K562 (cell line): ENCODE data around the gene OVOL3. TPM values are rescaled to one million over a fixed set of nuclear protein-coding genes. Genes with fewer than 3 reads are reported as not detected.
A peak's percentile ranks its signal among the peaks of the same experiment; 100 is the strongest.

Experiments used
- ATAC-seq: fragments of 200-7000 bp; cut with Tn5 transposase; 3 replicates; pipeline ENCODE4 v1.9.1; 2020; ENCODE audit warnings: moderate library complexity
- BruUV-seq: library from RNA; stranded (reverse); fragments of 400-500 nt; replicated peaks from 2 replicates; lab custom pipeline; 2021; lab: Mats Ljungman, UMichigan
- CTCF ChIA-PET: fragments of 300-600 bp; formaldehyde crosslinking; extraction: SDS; loops from one replicate; lab custom pipeline; 2021; ENCODE audit warnings: low intra/inter-chr PET ratio; lab: Yijun Ruan, JAX
- POLR2A ChIA-PET: fragments of 300-600, 350-650 bp; sonication (Branson Sonifier 250); formaldehyde crosslinking; extraction: SDS; loops from one replicate; lab custom pipeline; 2021; ENCODE audit warnings: antibody characterized with exemption, inconsistent platforms; lab: Yijun Ruan, JAX
- DNase-seq, 4 experiments: peaks; one replicate each; pipeline versions ENCODE4 v3.0.0 to v3.0.0-alpha.2; 2011 to 2018; ENCODE audit warnings: low spot score in 3 of 4, mixed read lengths in 3 of 4; ENCODE audit errors: extremely low read depth in 1 of 4
- FAIRE-seq: peaks from 2 replicates; lab custom pipeline; 2011; peaks lifted over from hg19 to GRCh38; lab: Jason Lieb, UNC
- H2AFZ ChIP-seq: 2 replicates; pipeline ENCODE4 v1.6.0; 2011; ENCODE audit warnings: low read depth, low read length, control low read depth, inconsistent platforms
- H3K27ac ChIP-seq: fragments of 200-600 bp; 3 replicates; pipeline ENCODE4 v1.8.0; 2011; ENCODE audit warnings: low read depth, mild to moderate bottlenecking, control low read depth, inconsistent platforms, low read length, moderate library complexity, mixed read lengths; ENCODE audit errors: extremely low read depth
- H3K27me3 ChIP-seq, 2 experiments: fragments of 300-600 bp in 1 of 2; 2 replicates in 1 of 2; 3 replicates in 1 of 2; pipeline versions ENCODE4 v1.6.0 to v1.8.0; 2011; ENCODE audit warnings: inconsistent platforms in 2 of 2, low read length in 2 of 2, mild to moderate bottlenecking in 1 of 2, mixed read lengths in 1 of 2, moderate library complexity in 1 of 2; ENCODE audit not compliant: control insufficient read depth in 2 of 2, insufficient read depth in 2 of 2
- H3K36me3 ChIP-seq: fragments of 300-600 bp; 3 replicates; pipeline ENCODE4 v1.8.0; 2011; ENCODE audit warnings: mild to moderate bottlenecking, low read length, inconsistent platforms; ENCODE audit not compliant: control insufficient read depth, insufficient read depth
- H3K4me1 ChIP-seq, 2 experiments: fragments of 200-600 bp in 1 of 2; replicated peaks in 1 of 2; 2 replicates in 1 of 2; 3 replicates in 1 of 2; pipeline versions ENCODE4 v1.5.1 to v1.8.0; 2011; ENCODE audit warnings: inconsistent platforms in 2 of 2, low read length in 2 of 2, mild to moderate bottlenecking in 1 of 2, mixed read lengths in 1 of 2, moderate library complexity in 1 of 2; ENCODE audit not compliant: control insufficient read depth in 2 of 2, insufficient read depth in 2 of 2
- H3K4me2 ChIP-seq: 2 replicates; pipeline ENCODE4 v1.6.1; 2011; ENCODE audit warnings: low read length, control low read depth, inconsistent platforms, mixed read lengths; ENCODE audit not compliant: insufficient read depth
- H3K4me3 ChIP-seq: fragments of 200-600 bp; sonication (generic), shearing (Covaris generic); 2 replicates; pipeline ENCODE4 v1.5.1; 2016; ENCODE audit warnings: control low read depth, inconsistent platforms
- H3K79me2 ChIP-seq: fragments of 200-600 bp; 3 replicates; pipeline ENCODE4 v1.8.0; 2011; ENCODE audit warnings: low read length, inconsistent platforms; ENCODE audit not compliant: control insufficient read depth, insufficient read depth
- H3K9ac ChIP-seq, 2 experiments: 2 replicates each; pipeline versions ENCODE4 v1.6.0 to v1.6.1; 2011; ENCODE audit warnings: low read depth in 2 of 2, low read length in 2 of 2, control low read depth in 1 of 2, inconsistent platforms in 1 of 2, mild to moderate bottlenecking in 1 of 2, mixed read lengths in 1 of 2; ENCODE audit not compliant: insufficient read depth in 1 of 2
- H3K9me1 ChIP-seq: one replicate; pipeline ENCODE4 v1.6.0; 2011; ENCODE audit warnings: inconsistent platforms, mild to moderate bottlenecking, low read length, moderate library complexity; ENCODE audit not compliant: control insufficient read depth, insufficient read depth
- H3K9me3 ChIP-seq: replicated peaks from 2 replicates; pipeline ENCODE4 v1.5.1; 2011; ENCODE audit warnings: low read depth, low read length, inconsistent platforms; ENCODE audit not compliant: control insufficient read depth, insufficient read depth
- H4K20me1 ChIP-seq: replicated peaks from 2 replicates; pipeline ENCODE4 v1.6.1; 2011; ENCODE audit warnings: low read length, inconsistent platforms, mixed read lengths; ENCODE audit not compliant: control insufficient read depth, insufficient read depth
- HMG20B ChIP-seq: fragments of 250-450 bp; sonication (Bioruptor Pico); IDR thresholded peaks from 2 replicates; pipeline ENCODE4 v1.5.0; 2021; ENCODE audit warnings: mild to moderate bottlenecking
- MAZ ChIP-seq, 2 experiments: fragments of 450-650 bp in 1 of 2; sonication (generic) in 1 of 2; formaldehyde crosslinking; IDR thresholded peaks in 1 of 2; conservative IDR thresholded peaks in 1 of 2; 2 replicates each; pipeline versions ENCODE4 v1.4.0 to v1.5.0; 2020; ENCODE audit warnings: mild to moderate bottlenecking in 1 of 2, missing genetic modification reagents in 1 of 2
- MIER1 ChIP-seq: fragments of 450-650 bp; IDR thresholded peaks from 2 replicates; pipeline ENCODE4 v1.6.1; 2016; ENCODE audit warnings: antibody characterized with exemption, mild to moderate bottlenecking, low read depth
- POLR2AphosphoS5 ChIP-seq: IDR thresholded peaks from 2 replicates; pipeline ENCODE4 v1.6.1; 2011; ENCODE audit warnings: mild to moderate bottlenecking, low read depth, low read length, moderate library complexity; ENCODE audit not compliant: control insufficient read depth, insufficient read depth
- POLR2G ChIP-seq: fragments of 200-400 bp; formaldehyde crosslinking; IDR thresholded peaks from 2 replicates; pipeline ENCODE4 v1.6.1; 2017; ENCODE audit warnings: low read depth, mild to moderate bottlenecking, antibody characterized with exemption, low read length, moderate library complexity
- YY1 ChIP-seq, 3 experiments: IDR thresholded peaks; 2 replicates each; pipeline ENCODE4 v1.6.1; 2011; ENCODE audit warnings: low read length in 2 of 3, mild to moderate bottlenecking in 2 of 3, moderate library complexity in 2 of 3, borderline replicate concordance in 1 of 3, control low read depth in 1 of 3, low read depth in 1 of 3; ENCODE audit not compliant: insufficient read depth in 3 of 3, insufficient replicate concordance in 2 of 3, control insufficient read depth in 1 of 3, insufficient read length in 1 of 3; ENCODE audit errors: extremely low read depth in 1 of 3
- WGBS: fragments of 100-300 bp; shearing (Covaris generic); methylation state at CpG from one replicate; pipeline ENCODE4 v1.1.6; 2016; ENCODE audit warnings: low coverage, mixed read lengths; ENCODE audit not compliant: insufficient coverage; ENCODE audit errors: missing lambda C conversion rate; 5-methylcytosine and 5-hydroxymethylcytosine counted together
- in situ Hi-C: fragments of 300-500 bp; cut with MboI; formaldehyde crosslinking; loops from 4 replicates; pipeline ENCODE4 v1.15.0; 2018; ENCODE audit warnings: inconsistent platforms, mixed read lengths
- intact Hi-C: fragments of 100-400 bp; cut with micrococcal nuclease; formaldehyde crosslinking; loops from 2 replicates; pipeline ENCODE4 v1.14.2; 2022
- polyA plus RNA-seq, 8 experiments: library from polyadenylated mRNA; depleted of rRNA in 4 of 8; stranded (reverse) in 5 of 8; unstranded in 3 of 8; fragments of >200 nt; fragmentation: Nextera tagmentation in 2 of 8; fragmentation: Illumina TruSeq in 1 of 8; extraction: Ambion mirVana in 2 of 8; extraction: Trizol in 1 of 8; gene quantifications; 2 replicates each; pipeline versions ENCODE4 v1.2.1 to v1.2.3, GENCODE V29; 2011 to 2014; ENCODE audit warnings: inconsistent platforms in 1 of 8, missing spikeins in 1 of 8
- total RNA-seq, 7 experiments: library from RNA; depleted of rRNA in 6 of 7; stranded (reverse); fragments of >200 nt in 6 of 7; fragmentation: Illumina TruSeq in 2 of 7; extraction: Trizol in 2 of 7; gene quantifications; 2 replicates each; pipeline versions ENCODE4 v1.2.1 to v1.2.3, GENCODE V29; 2011 to 2021; ENCODE audit warnings: low replicate concordance in 1 of 7
- TF ChIP-seq, protein P1 (sequence below): fragments of 450-650 bp; IDR thresholded peaks from 2 replicates; pipeline ENCODE4 v1.6.1; 2017; ENCODE audit warnings: antibody characterized with exemption

Gene OVOL3
- total and polyA plus RNA-seq, 9 of the 15 experiments (the other 6 are each of a cell fraction or from before 2014, with no cell fraction given): not detected

- Histone ChIP-seq H3K27me3 (no peaks in the 10 kb centered on the region), H4K20me1 (no peaks in the 10 kb centered on the region), H3K4me1 (peaks cover 10 to 40% of the 10 kb centered on the region in 2 experiments; a peak in 4 of 5 replicates), H3K27ac (no peak overlapping the region), H3K36me3 (peaks cover 82% of the 10 kb centered on the region), H2AFZ (no peak overlapping the region), H3K4me2 (no peak overlapping the region), H3K9me3 (no peaks in the 10 kb centered on the region), H3K9ac (peak overlapping the region in 1 of 2 experiments; percentile 43; a peak in 1 of 4 replicates), H3K9me1 (peaks cover 6% of the 10 kb centered on the region), H3K79me2 (no peaks in the 10 kb centered on the region), H3K4me3 (no peak overlapping the region)
- intact Hi-C loops (no loop called here), in situ Hi-C loops (no loop called here)
- ChIA-PET POLR2A (no interaction called here), CTCF (no interaction called here)
- no TSS peak for BruUV-seq
- DNase-seq: no peak
- FAIRE-seq: no peak
- WGBS: 96% methylated on average over 11 of the region's 19 CpGs
- ATAC-seq: no peak
- TF ChIP-seq POLR2G (peak; percentile 45; the same call in 1 of the 2 replicates), YY1 (IDR thresholded peaks at IDR 0.05; ENCODE audit: borderline replicate concordance in 1 of 3, control insufficient read depth in 1 of 3, extremely low read depth in 1 of 3, insufficient read depth in 3 of 3, insufficient read length in 1 of 3, insufficient replicate concordance in 2 of 3, low read depth in 1 of 3, low read length in 2 of 3) (no peak), HMG20B (CRISPR knock-in tag) (no peak)
- TF ChIP-seq, all 486 proteins: peak for 1
Measured at GRCh38 chr19:36099166-36099785, 11.7 kb upstream of the OVOL3 start.

DNA sequence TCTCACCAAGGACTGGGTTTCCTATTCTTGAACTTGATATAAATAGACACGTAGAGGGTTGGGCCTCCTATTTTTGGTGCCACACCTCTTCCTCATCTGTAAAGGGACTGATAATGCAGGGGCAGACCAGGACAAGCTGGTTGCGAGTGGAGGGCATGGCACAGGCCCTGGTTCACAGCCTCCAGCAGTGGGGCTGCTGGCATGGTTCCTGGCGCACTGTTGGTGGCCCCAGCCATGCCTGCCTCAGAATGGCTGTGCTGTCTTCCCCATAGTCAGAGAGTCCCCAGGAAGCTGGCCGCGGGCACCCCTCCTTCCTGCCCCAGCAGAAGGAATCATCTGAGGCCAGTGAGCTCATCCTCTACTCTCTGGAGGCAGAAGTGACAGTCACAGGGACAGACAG, 10.5 kb upstream of the OVOL3 start:
- DNase-seq (no peak), ATAC-seq (no peak), FAIRE-seq (no peak)
- Histone ChIP-seq H3K4me1 (peaks cover 15 to 52% of the 10 kb centered on the region in 2 experiments; a peak in 4 of 5 replicates), H3K9me1 (peaks cover 6% of the 10 kb centered on the region), H3K36me3 (peaks cover 84% of the 10 kb centered on the region), H3K9me3 (no peaks in the 10 kb centered on the region), H3K4me2 (no peak overlapping the region), H3K27ac (no peak overlapping the region), H2AFZ (no peak overlapping the region), H4K20me1 (no peaks in the 10 kb centered on the region), H3K79me2 (no peaks in the 10 kb centered on the region), H3K4me3 (no peak overlapping the region), H3K27me3 (no peaks in the 10 kb centered on the region), H3K9ac (no peak overlapping the region; a peak in 1 of 4 replicates)
- TF ChIP-seq MAZ (CRISPR knock-in tag; conservative IDR thresholded peaks at IDR 0.05 in 1 of 2, IDR thresholded peaks at IDR 0.05 in 1 of 2) (no peak), MIER1 (no peak), POLR2AphosphoS5 (peak; percentile 18; the same call in 1 of the 2 replicates)
- TF ChIP-seq, protein P1, sequence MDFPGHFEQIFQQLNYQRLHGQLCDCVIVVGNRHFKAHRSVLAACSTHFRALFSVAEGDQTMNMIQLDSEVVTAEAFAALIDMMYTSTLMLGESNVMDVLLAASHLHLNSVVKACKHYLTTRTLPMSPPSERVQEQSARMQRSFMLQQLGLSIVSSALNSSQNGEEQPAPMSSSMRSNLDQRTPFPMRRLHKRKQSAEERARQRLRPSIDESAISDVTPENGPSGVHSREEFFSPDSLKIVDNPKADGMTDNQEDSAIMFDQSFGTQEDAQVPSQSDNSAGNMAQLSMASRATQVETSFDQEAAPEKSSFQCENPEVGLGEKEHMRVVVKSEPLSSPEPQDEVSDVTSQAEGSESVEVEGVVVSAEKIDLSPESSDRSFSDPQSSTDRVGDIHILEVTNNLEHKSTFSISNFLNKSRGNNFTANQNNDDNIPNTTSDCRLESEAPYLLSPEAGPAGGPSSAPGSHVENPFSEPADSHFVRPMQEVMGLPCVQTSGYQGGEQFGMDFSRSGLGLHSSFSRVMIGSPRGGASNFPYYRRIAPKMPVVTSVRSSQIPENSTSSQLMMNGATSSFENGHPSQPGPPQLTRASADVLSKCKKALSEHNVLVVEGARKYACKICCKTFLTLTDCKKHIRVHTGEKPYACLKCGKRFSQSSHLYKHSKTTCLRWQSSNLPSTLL: no peak
- ChIA-PET POLR2A (interaction anchor here (1.0 kb wide), 1 partner anchor 14 kb away, joined by 3 read pairs; no protein-coding TSS in a partner anchor), CTCF (no interaction called here)
- BruUV-seq: no TSS peak
- intact Hi-C loops: no loop called here
- 90% methylated on average over 5 of the region's 5 CpGs for WGBS
- in situ Hi-C loops: no loop called here
